SK-N-SH treated with all-trans-retinoic acid at 6 μM for 48 hours (cell line): ENCODE results near the gene FZD1.
"Not testable (repeated sequence)": the region's sequence is repeated elsewhere in the genome, so short reads cannot be mapped to it uniquely, and the experiment has no call there.

ENCODE experiments used
- ATAC-seq: fragments of 200-7000 bp; cut with Tn5 transposase; 3 replicates; pipeline ENCODE4 v1.9.1; 2020; ENCODE audit warnings: mild to moderate bottlenecking, moderate library complexity
- ARNTL ChIP-seq: fragments of 450-650 bp; formaldehyde crosslinking; IDR thresholded peaks from 2 replicates; pipeline ENCODE4 v1.5.0; 2020; ENCODE audit warnings: low read depth, mild to moderate bottlenecking, moderate library complexity, borderline replicate concordance
- BACH2 ChIP-seq: fragments of 250-450 bp; sonication (Bioruptor Pico); IDR thresholded peaks from 2 replicates; pipeline ENCODE4 v1.9.0; 2021; ENCODE audit warnings: mild to moderate bottlenecking, borderline replicate concordance
- CREB5 ChIP-seq: fragments of 250-450 bp; sonication (Bioruptor Pico); IDR thresholded peaks from 2 replicates; pipeline ENCODE4 v1.5.1; 2020; ENCODE audit warnings: low read depth, mild to moderate bottlenecking, moderate library complexity
- GLIS3 ChIP-seq: fragments of 250-450 bp; sonication (Bioruptor Pico); IDR thresholded peaks from 2 replicates; pipeline ENCODE4 v1.5.0; 2020; ENCODE audit warnings: mild to moderate bottlenecking, moderate library complexity
- ISL1 ChIP-seq: fragments of 250-450 bp; sonication (Bioruptor Pico); IDR thresholded peaks from 2 replicates; pipeline ENCODE4 v2.1.2; 2022; ENCODE audit warnings: mild to moderate bottlenecking, moderate library complexity
- OSR1 ChIP-seq: fragments of 250-450 bp; sonication (Bioruptor Pico); IDR thresholded peaks from 2 replicates; pipeline ENCODE4 v1.8.0; 2022; ENCODE audit warnings: moderate library complexity, mild to moderate bottlenecking, inconsistent platforms
- PATZ1 ChIP-seq: fragments of 250-450 bp; sonication (Bioruptor Pico); IDR thresholded peaks from 2 replicates; pipeline ENCODE4 v1.8.0; 2020; ENCODE audit warnings: mild to moderate bottlenecking, moderate library complexity, borderline replicate concordance
- TCF4 ChIP-seq: fragments of 250-450 bp; sonication (Bioruptor Pico); IDR thresholded peaks from 2 replicates; pipeline ENCODE4 v1.8.0; 2021; ENCODE audit warnings: mild to moderate bottlenecking, moderate library complexity, borderline replicate concordance
- TOX ChIP-seq: fragments of 250-450 bp; sonication (Bioruptor Pico); IDR thresholded peaks from 2 replicates; pipeline ENCODE4 v1.8.0; 2021; ENCODE audit warnings: mild to moderate bottlenecking, moderate library complexity, borderline replicate concordance
- TSHZ2 ChIP-seq: fragments of 250-450 bp; sonication (Bioruptor Pico); IDR thresholded peaks from 2 replicates; pipeline ENCODE4 v1.5.0; 2020; ENCODE audit warnings: mild to moderate bottlenecking, moderate library complexity
- ZC3H10 ChIP-seq: fragments of 250-450 bp; sonication (Bioruptor Pico); IDR thresholded peaks from 2 replicates; pipeline ENCODE4 v1.5.1; 2021; ENCODE audit warnings: mild to moderate bottlenecking, moderate library complexity
- ZFP3 ChIP-seq: fragments of 250-450 bp; sonication (Bioruptor Pico); IDR thresholded peaks from 2 replicates; pipeline ENCODE4 v1.5.0; 2020; ENCODE audit warnings: mild to moderate bottlenecking, moderate library complexity
- ZFP30 ChIP-seq: fragments of 450-650 bp; formaldehyde crosslinking; IDR thresholded peaks from 2 replicates; pipeline ENCODE4 v1.5.0; 2022; ENCODE audit warnings: mild to moderate bottlenecking, moderate library complexity
- ZNF565 ChIP-seq: fragments of 450-650 bp; formaldehyde crosslinking; conservative IDR thresholded peaks from 2 replicates; pipeline ENCODE4 v1.5.0; 2020; ENCODE audit warnings: low read depth, mild to moderate bottlenecking, moderate library complexity
- ZNF70 ChIP-seq: fragments of 450-650 bp; formaldehyde crosslinking; IDR thresholded peaks from 2 replicates; pipeline ENCODE4 v1.5.0; 2020; ENCODE audit warnings: mild to moderate bottlenecking, moderate library complexity
- ZNF8 ChIP-seq: fragments of 450-650 bp; formaldehyde crosslinking; IDR thresholded peaks from 2 replicates; pipeline ENCODE4 v1.5.0; 2020; ENCODE audit warnings: mild to moderate bottlenecking, moderate library complexity
- TF ChIP-seq, protein P1 (sequence below): fragments of 250-450 bp; sonication (Bioruptor Pico); IDR thresholded peaks from 2 replicates; pipeline ENCODE4 v1.5.1; 2021; ENCODE audit warnings: mild to moderate bottlenecking, moderate library complexity
- TF ChIP-seq, protein P2 (sequence below): fragments of 250-450 bp; sonication (Bioruptor Pico); IDR thresholded peaks from 2 replicates; pipeline ENCODE4 v1.8.0; 2021; ENCODE audit warnings: low read depth, mild to moderate bottlenecking, moderate library complexity, borderline replicate concordance

Gene FZD1

GRCh38 chr7:91307467-91307866, 43.2 kb downstream of the FZD1 start:
- no peak for TF ChIP-seq ZFP30 (CRISPR knock-in tag)
- TF ChIP-seq ZFP3 (CRISPR knock-in tag) = no peak
- TF ChIP-seq BACH2 (CRISPR knock-in tag) = no peak
- TF ChIP-seq ZNF70 (CRISPR knock-in tag) = no peak
- no peak for TF ChIP-seq TSHZ2
- no peak for TF ChIP-seq ARNTL (CRISPR knock-in tag)
- TF ChIP-seq, protein P1, sequence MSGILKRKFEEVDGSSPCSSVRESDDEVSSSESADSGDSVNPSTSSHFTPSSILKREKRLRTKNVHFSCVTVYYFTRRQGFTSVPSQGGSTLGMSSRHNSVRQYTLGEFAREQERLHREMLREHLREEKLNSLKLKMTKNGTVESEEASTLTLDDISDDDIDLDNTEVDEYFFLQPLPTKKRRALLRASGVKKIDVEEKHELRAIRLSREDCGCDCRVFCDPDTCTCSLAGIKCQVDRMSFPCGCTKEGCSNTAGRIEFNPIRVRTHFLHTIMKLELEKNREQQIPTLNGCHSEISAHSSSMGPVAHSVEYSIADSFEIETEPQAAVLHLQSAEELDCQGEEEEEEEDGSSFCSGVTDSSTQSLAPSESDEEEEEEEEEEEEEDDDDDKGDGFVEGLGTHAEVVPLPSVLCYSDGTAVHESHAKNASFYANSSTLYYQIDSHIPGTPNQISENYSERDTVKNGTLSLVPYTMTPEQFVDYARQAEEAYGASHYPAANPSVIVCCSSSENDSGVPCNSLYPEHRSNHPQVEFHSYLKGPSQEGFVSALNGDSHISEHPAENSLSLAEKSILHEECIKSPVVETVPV (CRISPR knock-in tag) = no peak
- no peak for TF ChIP-seq TOX
- no peak for TF ChIP-seq TCF4
- TF ChIP-seq, protein P2, sequence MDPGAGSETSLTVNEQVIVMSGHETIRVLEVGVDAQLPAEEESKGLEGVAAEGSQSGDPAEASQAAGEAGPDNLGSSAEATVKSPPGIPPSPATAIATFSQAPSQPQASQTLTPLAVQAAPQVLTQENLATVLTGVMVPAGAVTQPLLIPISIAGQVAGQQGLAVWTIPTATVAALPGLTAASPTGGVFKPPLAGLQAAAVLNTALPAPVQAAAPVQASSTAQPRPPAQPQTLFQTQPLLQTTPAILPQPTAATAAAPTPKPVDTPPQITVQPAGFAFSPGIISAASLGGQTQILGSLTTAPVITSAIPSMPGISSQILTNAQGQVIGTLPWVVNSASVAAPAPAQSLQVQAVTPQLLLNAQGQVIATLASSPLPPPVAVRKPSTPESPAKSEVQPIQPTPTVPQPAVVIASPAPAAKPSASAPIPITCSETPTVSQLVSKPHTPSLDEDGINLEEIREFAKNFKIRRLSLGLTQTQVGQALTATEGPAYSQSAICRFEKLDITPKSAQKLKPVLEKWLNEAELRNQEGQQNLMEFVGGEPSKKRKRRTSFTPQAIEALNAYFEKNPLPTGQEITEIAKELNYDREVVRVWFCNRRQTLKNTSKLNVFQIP (CRISPR knock-in tag) = no peak
- no peak for TF ChIP-seq PATZ1 (CRISPR knock-in tag)
- TF ChIP-seq OSR1 = no peak
- no peak for TF ChIP-seq ZNF565 (CRISPR knock-in tag)
- ATAC-seq = no peak

DNA sequence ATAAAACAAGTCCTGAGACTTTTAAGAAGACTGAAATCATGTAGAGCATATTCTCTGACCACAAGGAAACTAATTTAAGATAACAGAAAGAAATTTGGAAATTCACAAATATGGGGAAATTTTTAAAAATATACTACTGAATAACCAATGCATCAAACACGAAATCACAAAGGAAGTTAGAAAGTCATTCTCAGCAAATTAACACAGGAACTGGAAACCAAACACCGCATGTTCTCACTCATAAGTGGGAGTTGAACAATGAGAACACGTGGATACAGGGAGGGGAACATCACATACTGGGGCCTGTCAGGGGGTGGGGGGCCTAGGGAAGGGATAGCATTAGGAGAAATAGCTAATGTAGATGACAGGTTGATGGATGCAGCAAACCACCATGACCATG, 44.0 kb downstream of the FZD1 start:
- ATAC-seq = not testable (repeated sequence)

GRCh38 chr7:91310830-91311460, 46.7 kb downstream of the FZD1 start:
- no peak for TF ChIP-seq ARNTL (CRISPR knock-in tag)

GRCh38 chr7:91311839-91312238, 47.6 kb downstream of the FZD1 start:
- no peak for ATAC-seq
- no peak for TF ChIP-seq ISL1 (CRISPR knock-in tag)
- TF ChIP-seq, protein P1 (CRISPR knock-in tag) = no peak

More at GRCh38 chr7:91310830-91311460, 46.7 kb downstream of the FZD1 start:
- ATAC-seq = no peak

DNA sequence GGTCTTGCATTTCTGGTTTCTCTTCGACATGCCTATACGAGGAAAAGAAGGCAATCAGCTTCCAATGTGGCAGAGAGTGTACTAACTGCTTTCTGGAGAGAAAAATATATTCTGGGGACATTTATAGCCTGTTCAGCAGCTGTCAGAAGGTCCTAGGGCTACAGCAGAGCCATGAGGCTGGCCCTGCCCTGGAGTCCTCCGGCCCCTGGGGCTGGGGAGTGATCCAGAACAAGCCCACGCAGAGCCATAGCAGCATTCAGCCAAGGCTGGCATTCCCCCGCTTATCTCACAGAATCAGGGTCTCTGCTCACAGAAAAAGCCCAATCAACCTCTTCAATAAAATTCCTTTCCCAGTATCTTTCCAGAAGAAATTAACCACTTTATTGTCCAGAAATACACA, 48.9 kb downstream of the FZD1 start:
- ATAC-seq = no peak
- TF ChIP-seq PATZ1 (CRISPR knock-in tag) (no peak), ZNF8 (no peak), ZFP30 (CRISPR knock-in tag) (no peak), TCF4 (no peak), ZNF70 (CRISPR knock-in tag) (no peak), CREB5 (CRISPR knock-in tag) (no peak), OSR1 (no peak), BACH2 (CRISPR knock-in tag) (no peak), TOX (no peak), GLIS3 (CRISPR knock-in tag) (no peak), ZC3H10 (no peak)
- TF ChIP-seq, protein P2 (CRISPR knock-in tag) = no peak
